HCT116 (cell line): ENCODE measurements around the gene CALCOCO1. TPM values are rescaled to one million over a fixed set of nuclear protein-coding genes. Genes with fewer than 3 reads are reported as not detected.

ENCODE experiments used
- ATAC-seq: fragments of 200-7000 bp; cut with Tn5 transposase; 2 replicates; pipeline ENCODE4 v1.9.1; 2020; ENCODE audit warnings: mild to moderate bottlenecking, moderate library complexity
- BruUV-seq: library from RNA; stranded (reverse); fragments of 400-500 nt; replicated peaks from 2 replicates; lab custom pipeline; 2021; lab: Mats Ljungman, UMichigan
- CTCF ChIA-PET: fragments of 300-600 bp; sonication (Branson Sonifier 250); formaldehyde crosslinking; loops from one replicate; lab custom pipeline; 2021; ENCODE audit warnings: antibody characterized with exemption; lab: Charles Lee
- POLR2A ChIA-PET: fragments of 300-600, 350-600 bp; sonication (Branson Sonifier 250); formaldehyde crosslinking; loops from one replicate; lab custom pipeline; 2021; ENCODE audit warnings: antibody characterized with exemption; lab: Charles Lee
- RAD21 ChIA-PET, 2 experiments: fragments of 300-600 bp; sonication (Branson Sonifier 250); formaldehyde crosslinking; loops; one replicate each; lab custom pipeline; 2023; ENCODE audit warnings: low total read pairs in 2 of 2; ENCODE audit not compliant: uncharacterized antibody in 2 of 2, unreplicated experiment in 2 of 2, low non-redundant PET in 1 of 2; lab: Charles Lee
- DNase-seq: peaks from one replicate; pipeline ENCODE4 v3.0.0-alpha.2; 2010; ENCODE audit warnings: low read depth, low spot score
- H2AFZ ChIP-seq: fragments of 200-600 bp; shearing (Covaris generic), sonication (generic); 2 replicates; pipeline ENCODE4 v1.6.1; 2017; ENCODE audit warnings: low read depth, mixed run types, mixed read lengths, antibody characterized with exemption, low read length; ENCODE audit not compliant: poor library complexity, severe bottlenecking
- H3K27ac ChIP-seq: 2 replicates; pipeline ENCODE4 v1.5.1; 2012; ENCODE audit warnings: low read depth, low read length
- H3K27me3 ChIP-seq: fragments of 200-600 bp; sonication (generic); 2 replicates; pipeline ENCODE4 v1.6.1; 2016; ENCODE audit warnings: mixed run types, low read length, mixed read lengths; ENCODE audit not compliant: insufficient read depth
- H3K36me3 ChIP-seq, 2 experiments: fragments of 200-500 bp in 1 of 2; fragments of 200-600 bp in 1 of 2; sonication (Bioruptor generic) in 1 of 2; sonication (generic) in 1 of 2; 2 replicates each; pipeline versions ENCODE4 v1.5.1 to v1.6.1; 2014 to 2016; ENCODE audit warnings: low read length in 2 of 2, inconsistent platforms in 1 of 2, mixed read lengths in 1 of 2, mixed run types in 1 of 2; ENCODE audit not compliant: insufficient read depth in 2 of 2, control insufficient read depth in 1 of 2
- H3K4me1 ChIP-seq, 2 experiments: fragments of 200-600 bp in 1 of 2; sonication (generic) in 1 of 2; 2 replicates each; pipeline versions ENCODE4 v1.5.1 to v1.6.1; 2012 to 2017; ENCODE audit warnings: low read length in 2 of 2, inconsistent platforms in 1 of 2, mild to moderate bottlenecking in 1 of 2, mixed read lengths in 1 of 2, mixed run types in 1 of 2, moderate library complexity in 1 of 2; ENCODE audit not compliant: insufficient read depth in 2 of 2, control insufficient read depth in 1 of 2
- H3K4me2 ChIP-seq: fragments of 200-600 bp; sonication (generic); 2 replicates; pipeline ENCODE4 v1.6.1; 2017; ENCODE audit warnings: mixed run types, low read length, mixed read lengths
- H3K4me3 ChIP-seq, 2 experiments: fragments of 200-600 bp in 1 of 2; sonication (generic) in 1 of 2; replicated peaks in 1 of 2; 2 replicates each; pipeline ENCODE4 v1.5.1; 2011 to 2016; ENCODE audit warnings: low read length in 2 of 2, control low read depth in 1 of 2, low read depth in 1 of 2, mild to moderate bottlenecking in 1 of 2, mixed read lengths in 1 of 2, mixed run types in 1 of 2
- H3K79me2 ChIP-seq: fragments of 200-600 bp; sonication (generic); 2 replicates; pipeline ENCODE4 v1.6.1; 2017; ENCODE audit warnings: mild to moderate bottlenecking, mixed run types, low read length, moderate library complexity, mixed read lengths; ENCODE audit not compliant: insufficient read depth
- H3K9ac ChIP-seq: fragments of 200-600 bp; sonication (generic); 2 replicates; pipeline ENCODE4 v1.6.1; 2016; ENCODE audit warnings: low read length, mixed read lengths
- H3K9me2 ChIP-seq: fragments of 200-600 bp; sonication (generic), shearing (Covaris generic); 2 replicates; pipeline ENCODE4 v1.6.1; 2017; ENCODE audit warnings: mixed run types, mild to moderate bottlenecking, moderate library complexity; ENCODE audit not compliant: insufficient read depth
- H3K9me3 ChIP-seq, 2 experiments: fragments of 200-500 bp in 1 of 2; fragments of 200-600 bp in 1 of 2; sonication (Bioruptor generic) in 1 of 2; sonication (generic) in 1 of 2; 2 replicates each; pipeline ENCODE4 v1.6.1; 2014 to 2017; ENCODE audit warnings: low read length in 2 of 2, mixed read lengths in 2 of 2, inconsistent platforms in 1 of 2, low read depth in 1 of 2, mild to moderate bottlenecking in 1 of 2, mixed run types in 1 of 2, moderate library complexity in 1 of 2; ENCODE audit not compliant: control insufficient read depth in 1 of 2, insufficient read depth in 1 of 2
- H4K20me1 ChIP-seq: fragments of 200-600 bp; sonication (generic), shearing (Covaris generic); 2 replicates; pipeline ENCODE4 v1.6.1; 2017; ENCODE audit warnings: mixed run types, mild to moderate bottlenecking, moderate library complexity; ENCODE audit not compliant: insufficient read depth
- CEBPB ChIP-seq: IDR thresholded peaks from 2 replicates; pipeline ENCODE4 v1.6.1; 2012; ENCODE audit warnings: low read depth
- EGR1 ChIP-seq: IDR thresholded peaks from 2 replicates; pipeline ENCODE4 v1.6.1; 2012; ENCODE audit warnings: low read depth
- ELF1 ChIP-seq: IDR thresholded peaks from 2 replicates; pipeline ENCODE4 v1.6.1; 2012; ENCODE audit warnings: low read depth, borderline replicate concordance
- EZH2 ChIP-seq: fragments of 200-600 bp; sonication (generic); IDR thresholded peaks from 2 replicates; pipeline ENCODE4 v1.6.1; 2017; ENCODE audit warnings: antibody characterized with exemption, mixed run types
- FOSL1 ChIP-seq: IDR thresholded peaks from 2 replicates; pipeline ENCODE4 v1.6.1; 2012; ENCODE audit warnings: low read depth
- JUND ChIP-seq: IDR thresholded peaks from 2 replicates; pipeline ENCODE4 v1.6.1; 2012
- POLR2AphosphoS5 ChIP-seq: IDR thresholded peaks from 2 replicates; pipeline ENCODE4 v1.6.1; 2011; ENCODE audit warnings: mild to moderate bottlenecking, low read depth, low read length, moderate library complexity
- RAD21 ChIP-seq: IDR thresholded peaks from 2 replicates; pipeline ENCODE4 v1.6.1; 2012; ENCODE audit warnings: low read depth, mild to moderate bottlenecking
- SIN3A ChIP-seq: IDR thresholded peaks from 2 replicates; pipeline ENCODE4 v1.6.1; 2012; ENCODE audit warnings: low read depth
- SRF ChIP-seq: IDR thresholded peaks from 2 replicates; pipeline ENCODE4 v1.6.1; 2012; ENCODE audit warnings: low read depth
- TCF7L2 ChIP-seq: IDR thresholded peaks from 2 replicates; pipeline ENCODE4 v1.7.0; 2011; ENCODE audit warnings: borderline replicate concordance, inconsistent platforms; ENCODE audit not compliant: insufficient read depth, insufficient read length; ENCODE audit errors: extremely low read depth
- ZFX ChIP-seq: fragments of 450-650 bp; IDR thresholded peaks from 2 replicates; pipeline ENCODE4 v1.6.1; 2017
- ZNF274 ChIP-seq: fragments of 200-500 bp; sonication (Bioruptor generic); IDR thresholded peaks from 2 replicates; pipeline ENCODE4 v1.6.1; 2014; ENCODE audit warnings: mild to moderate bottlenecking, low read depth, low read length, inconsistent platforms
- intact Hi-C: fragments of 100-400 bp; cut with micrococcal nuclease; formaldehyde crosslinking; loops from 2 replicates; pipeline ENCODE4 v1.10.0; 2022
- total RNA-seq: library from RNA; stranded (reverse); gene quantifications from one replicate; pipeline ENCODE4 v1.2.1, GENCODE V29; 2021; ENCODE audit not compliant: unreplicated experiment
- TF ChIP-seq, protein P1 (sequence below): IDR thresholded peaks from 2 replicates; pipeline ENCODE4 v1.6.1; 2012; ENCODE audit warnings: low read depth
- TF ChIP-seq, protein P2 (sequence below): IDR thresholded peaks from 2 replicates; pipeline ENCODE4 v1.6.1; 2012
- TF ChIP-seq, protein P3 (sequence below): IDR thresholded peaks from 2 replicates; pipeline ENCODE4 v1.6.1; 2012
- TF ChIP-seq, protein P4 (sequence below): IDR thresholded peaks from 2 replicates; pipeline ENCODE4 v1.6.1; 2011; ENCODE audit warnings: mild to moderate bottlenecking, low read length, moderate library complexity; ENCODE audit not compliant: insufficient replicate concordance; ENCODE audit errors: extremely low read depth

Gene CALCOCO1
- total RNA-seq, 1 experiment from 2014 or later: 42.6 TPM

DNA sequence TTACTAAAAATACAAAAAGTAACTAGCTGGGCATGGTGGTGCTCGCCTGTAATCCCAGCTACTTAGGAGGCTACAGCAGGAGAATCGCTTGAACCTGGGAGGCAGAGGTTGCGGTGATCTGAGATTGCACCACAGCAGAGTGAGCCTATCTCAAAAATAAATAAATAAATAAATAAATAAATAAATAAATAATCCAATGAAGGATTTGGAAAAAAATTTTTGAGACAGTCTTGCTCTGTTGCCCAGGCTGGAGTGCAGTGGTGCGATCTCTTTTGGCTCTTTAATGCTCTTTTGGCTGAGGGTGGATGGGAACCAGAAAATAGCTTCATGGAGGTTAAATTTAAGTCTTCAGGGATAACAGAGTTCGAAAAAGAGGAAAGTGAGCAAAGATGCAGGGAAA is 63.1 kb downstream of the CALCOCO1 start (continued):
- TF ChIP-seq, protein P1, sequence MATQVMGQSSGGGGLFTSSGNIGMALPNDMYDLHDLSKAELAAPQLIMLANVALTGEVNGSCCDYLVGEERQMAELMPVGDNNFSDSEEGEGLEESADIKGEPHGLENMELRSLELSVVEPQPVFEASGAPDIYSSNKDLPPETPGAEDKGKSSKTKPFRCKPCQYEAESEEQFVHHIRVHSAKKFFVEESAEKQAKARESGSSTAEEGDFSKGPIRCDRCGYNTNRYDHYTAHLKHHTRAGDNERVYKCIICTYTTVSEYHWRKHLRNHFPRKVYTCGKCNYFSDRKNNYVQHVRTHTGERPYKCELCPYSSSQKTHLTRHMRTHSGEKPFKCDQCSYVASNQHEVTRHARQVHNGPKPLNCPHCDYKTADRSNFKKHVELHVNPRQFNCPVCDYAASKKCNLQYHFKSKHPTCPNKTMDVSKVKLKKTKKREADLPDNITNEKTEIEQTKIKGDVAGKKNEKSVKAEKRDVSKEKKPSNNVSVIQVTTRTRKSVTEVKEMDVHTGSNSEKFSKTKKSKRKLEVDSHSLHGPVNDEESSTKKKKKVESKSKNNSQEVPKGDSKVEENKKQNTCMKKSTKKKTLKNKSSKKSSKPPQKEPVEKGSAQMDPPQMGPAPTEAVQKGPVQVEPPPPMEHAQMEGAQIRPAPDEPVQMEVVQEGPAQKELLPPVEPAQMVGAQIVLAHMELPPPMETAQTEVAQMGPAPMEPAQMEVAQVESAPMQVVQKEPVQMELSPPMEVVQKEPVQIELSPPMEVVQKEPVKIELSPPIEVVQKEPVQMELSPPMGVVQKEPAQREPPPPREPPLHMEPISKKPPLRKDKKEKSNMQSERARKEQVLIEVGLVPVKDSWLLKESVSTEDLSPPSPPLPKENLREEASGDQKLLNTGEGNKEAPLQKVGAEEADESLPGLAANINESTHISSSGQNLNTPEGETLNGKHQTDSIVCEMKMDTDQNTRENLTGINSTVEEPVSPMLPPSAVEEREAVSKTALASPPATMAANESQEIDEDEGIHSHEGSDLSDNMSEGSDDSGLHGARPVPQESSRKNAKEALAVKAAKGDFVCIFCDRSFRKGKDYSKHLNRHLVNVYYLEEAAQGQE: no peak

DNA sequence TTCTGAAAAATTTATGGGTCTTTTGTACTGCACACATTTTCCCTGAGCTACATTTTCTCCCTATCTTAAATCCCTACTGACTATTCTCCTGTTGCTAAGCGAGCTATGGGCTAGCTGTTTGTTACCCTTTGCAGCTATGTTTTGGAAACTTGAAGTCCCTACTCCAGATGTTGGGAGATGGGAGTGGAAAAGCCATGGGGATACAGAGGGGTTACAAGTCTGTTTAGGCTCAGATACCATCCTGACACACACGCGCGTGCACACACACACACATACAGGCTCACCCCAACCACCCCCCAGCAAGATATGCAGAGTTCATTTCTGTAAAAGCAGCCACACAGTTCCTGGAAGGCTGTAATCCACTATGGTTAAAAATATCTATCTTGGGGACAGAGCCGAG is 67.2 kb downstream of the CALCOCO1 start:
- H3K9me3 ChIP-seq: no peaks in the 10 kb centered on the region
- no peak for DNase-seq
- peaks cover 20 to 25% of the 10 kb centered on the region in 2 experiments; a peak in 3 of 4 replicates for H3K4me1 ChIP-seq
- no TSS peak for BruUV-seq
- ATAC-seq: no peak
- TF ChIP-seq SRF (no peak), SIN3A (no peak), ZNF274 (no peak), CEBPB (no peak), FOSL1 (no peak), EGR1 (no peak), RAD21 (no peak), EZH2 (no peak), ELF1 (no peak), TCF7L2 (no peak), POLR2AphosphoS5 (no peak), ZFX (no peak), JUND (no peak)
- TF ChIP-seq, protein P2, sequence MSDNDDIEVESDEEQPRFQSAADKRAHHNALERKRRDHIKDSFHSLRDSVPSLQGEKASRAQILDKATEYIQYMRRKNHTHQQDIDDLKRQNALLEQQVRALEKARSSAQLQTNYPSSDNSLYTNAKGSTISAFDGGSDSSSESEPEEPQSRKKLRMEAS: no peak
- TF ChIP-seq, protein P3, sequence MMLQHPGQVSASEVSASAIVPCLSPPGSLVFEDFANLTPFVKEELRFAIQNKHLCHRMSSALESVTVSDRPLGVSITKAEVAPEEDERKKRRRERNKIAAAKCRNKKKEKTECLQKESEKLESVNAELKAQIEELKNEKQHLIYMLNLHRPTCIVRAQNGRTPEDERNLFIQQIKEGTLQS: no peak
- TF ChIP-seq, protein P4, sequence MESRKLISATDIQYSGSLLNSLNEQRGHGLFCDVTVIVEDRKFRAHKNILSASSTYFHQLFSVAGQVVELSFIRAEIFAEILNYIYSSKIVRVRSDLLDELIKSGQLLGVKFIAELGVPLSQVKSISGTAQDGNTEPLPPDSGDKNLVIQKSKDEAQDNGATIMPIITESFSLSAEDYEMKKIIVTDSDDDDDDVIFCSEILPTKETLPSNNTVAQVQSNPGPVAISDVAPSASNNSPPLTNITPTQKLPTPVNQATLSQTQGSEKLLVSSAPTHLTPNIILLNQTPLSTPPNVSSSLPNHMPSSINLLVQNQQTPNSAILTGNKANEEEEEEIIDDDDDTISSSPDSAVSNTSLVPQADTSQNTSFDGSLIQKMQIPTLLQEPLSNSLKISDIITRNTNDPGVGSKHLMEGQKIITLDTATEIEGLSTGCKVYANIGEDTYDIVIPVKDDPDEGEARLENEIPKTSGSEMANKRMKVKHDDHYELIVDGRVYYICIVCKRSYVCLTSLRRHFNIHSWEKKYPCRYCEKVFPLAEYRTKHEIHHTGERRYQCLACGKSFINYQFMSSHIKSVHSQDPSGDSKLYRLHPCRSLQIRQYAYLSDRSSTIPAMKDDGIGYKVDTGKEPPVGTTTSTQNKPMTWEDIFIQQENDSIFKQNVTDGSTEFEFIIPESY: no peak
- TF ChIP-seq, protein P1: no peak
- H2AFZ ChIP-seq: no peak overlapping the region
- peaks cover 0 to 8% of the 10 kb centered on the region in 2 experiments; a peak in 1 of 4 replicates for H3K36me3 ChIP-seq
- no peaks in the 10 kb centered on the region for H3K9me2 ChIP-seq
- ChIA-PET POLR2A (no interaction called here), RAD21 (no interaction called here), CTCF (interaction anchor here (2.1 kb wide), 1 partner anchor 117 kb away, joined by 10 read pairs; no protein-coding TSS in a partner anchor)
- intact Hi-C loops: no loop called here
- H3K4me2 ChIP-seq: no peak overlapping the region; the same call in 1 of the 2 replicates
- no peaks in the 10 kb centered on the region for H4K20me1 ChIP-seq
- H3K27me3 ChIP-seq: no peaks in the 10 kb centered on the region
- H3K27ac ChIP-seq: peak overlapping the region; percentile 78
- no peaks in the 10 kb centered on the region for H3K79me2 ChIP-seq
- H3K4me3 ChIP-seq: no peak overlapping the region
- no peak overlapping the region for H3K9ac ChIP-seq
